SHP77 treated with DMSO at 0.1 percent for 48 hours (cell line): ENCODE measurements around the gene WASF2.
A peak's percentile ranks its signal among the peaks of the same experiment; 100 is the strongest.

Experiments
- DNase-seq: peaks from one replicate; lab custom pipeline; 2025; lab: John Stamatoyannopoulos, UW

The WASF2 gene

GRCh38 chr1:27374362-27375086, 115.4 kb downstream of the WASF2 start, which contains the start of gene FCN3:
Gene FCN3, minus strand, starts transcription at chr1:27374824. Its CDS starts 6 bp downstream, at chr1:27374818.
- DNase-seq, result no peak

- DNase-seq, result no peak
These were observed 116.9 kb downstream of the WASF2 start for GRCh38 chr1:27372808-27373690.

- DNase-seq, result no peak
These were observed 117.8 kb downstream of the WASF2 start for GRCh38 chr1:27372022-27372807.

- no peak for DNase-seq
These were observed 120.9 kb downstream of the WASF2 start for GRCh38 chr1:27368869-27369582.

- DNase-seq, result no peak
These were observed 122.8 kb downstream of the WASF2 start for GRCh38 chr1:27367160-27367650.

GRCh38 chr1:27366411-27367159, 123.4 kb downstream of the WASF2 start, which contains the start of gene MAP3K6:
Gene MAP3K6, minus strand, starts transcription at chr1:27366961. Its CDS starts 364 bp downstream, at chr1:27366597.
- DNase-seq, result peak; percentile 1

GRCh38 chr1:27366113-27366410, 123.9 kb downstream of the WASF2 start:
- peak; percentile 40 for DNase-seq

GRCh38 chr1:27365372-27366112, 124.4 kb downstream of the WASF2 start:
- DNase-seq, result peak; percentile 49

GRCh38 chr1:27364696-27365371, 125.1 kb downstream of the WASF2 start:
- DNase-seq, result no peak

- DNase-seq, result no peak
These were observed 125.9 kb downstream of the WASF2 start for GRCh38 chr1:27363766-27364695.

- DNase-seq, result no peak
These were observed 128.4 kb downstream of the WASF2 start for GRCh38 chr1:27361553-27361952.

GRCh38 chr1:27361044-27361402, 128.9 kb downstream of the WASF2 start:
- DNase-seq, result no peak

- DNase-seq, result no peak
These were observed 129.6 kb downstream of the WASF2 start for GRCh38 chr1:27360159-27361043.

- no peak for DNase-seq
These were observed 130.2 kb downstream of the WASF2 start for GRCh38 chr1:27359822-27360158.

- DNase-seq, result no peak
These were observed 131.0 kb downstream of the WASF2 start for GRCh38 chr1:27358928-27359313.

GRCh38 chr1:27358038-27358927, 131.7 kb downstream of the WASF2 start:
- no peak for DNase-seq
